SK-N-SH treated with all-trans-retinoic acid at 6 μM for 48 hours (cell line): ENCODE results near the gene TMEM60.

Experiments used
- ARNTL ChIP-seq: fragments of 450-650 bp; formaldehyde crosslinking; IDR thresholded peaks from 2 replicates; pipeline ENCODE4 v1.5.0; 2020; ENCODE audit warnings: low read depth, mild to moderate bottlenecking, moderate library complexity, borderline replicate concordance
- ISL1 ChIP-seq: fragments of 250-450 bp; sonication (Bioruptor Pico); IDR thresholded peaks from 2 replicates; pipeline ENCODE4 v2.1.2; 2022; ENCODE audit warnings: mild to moderate bottlenecking, moderate library complexity
- ZFP3 ChIP-seq: fragments of 250-450 bp; sonication (Bioruptor Pico); IDR thresholded peaks from 2 replicates; pipeline ENCODE4 v1.5.0; 2020; ENCODE audit warnings: mild to moderate bottlenecking, moderate library complexity
- TF ChIP-seq, protein P1 (sequence below): fragments of 250-450 bp; sonication (Bioruptor Pico); IDR thresholded peaks from 2 replicates; pipeline ENCODE4 v1.8.0; 2020; ENCODE audit warnings: mild to moderate bottlenecking, moderate library complexity, borderline replicate concordance
- TF ChIP-seq, protein P2 (sequence below): fragments of 250-450 bp; sonication (Bioruptor Pico); IDR thresholded peaks from 2 replicates; pipeline ENCODE4 v1.5.1; 2020; ENCODE audit warnings: low read depth, mild to moderate bottlenecking, moderate library complexity

DNA sequence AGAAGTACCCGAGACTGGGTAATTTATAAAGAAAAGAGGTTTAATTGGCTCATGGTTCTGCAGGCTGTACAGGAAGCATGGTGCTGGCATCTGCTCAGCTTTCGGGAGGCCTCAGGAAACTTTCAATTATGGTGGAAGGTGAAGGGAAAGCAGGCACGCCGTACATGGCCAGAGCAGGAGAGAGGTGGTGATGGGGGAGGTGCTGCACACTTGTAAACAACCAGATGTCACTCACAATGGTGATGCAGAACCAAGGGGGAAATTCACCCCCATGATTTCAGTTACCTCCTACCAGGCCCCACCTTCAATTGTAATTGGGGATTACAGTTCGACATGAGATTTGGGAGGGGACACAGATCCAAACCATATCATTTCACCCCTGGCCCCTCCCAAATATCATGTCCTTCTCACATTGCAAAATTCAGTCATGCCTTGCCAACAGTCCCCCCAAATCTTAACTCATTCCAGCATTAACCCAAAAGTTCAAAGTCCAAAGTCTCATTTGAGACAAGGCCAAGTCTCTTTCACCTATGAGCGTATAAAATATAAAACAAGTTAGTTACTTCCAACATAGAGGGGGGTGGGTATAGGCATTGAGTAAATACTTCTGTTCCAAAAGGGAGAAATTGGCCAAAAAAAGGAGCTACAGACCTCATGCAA, 51.9 kb downstream of the TMEM60 start:
- TF ChIP-seq, protein P1, sequence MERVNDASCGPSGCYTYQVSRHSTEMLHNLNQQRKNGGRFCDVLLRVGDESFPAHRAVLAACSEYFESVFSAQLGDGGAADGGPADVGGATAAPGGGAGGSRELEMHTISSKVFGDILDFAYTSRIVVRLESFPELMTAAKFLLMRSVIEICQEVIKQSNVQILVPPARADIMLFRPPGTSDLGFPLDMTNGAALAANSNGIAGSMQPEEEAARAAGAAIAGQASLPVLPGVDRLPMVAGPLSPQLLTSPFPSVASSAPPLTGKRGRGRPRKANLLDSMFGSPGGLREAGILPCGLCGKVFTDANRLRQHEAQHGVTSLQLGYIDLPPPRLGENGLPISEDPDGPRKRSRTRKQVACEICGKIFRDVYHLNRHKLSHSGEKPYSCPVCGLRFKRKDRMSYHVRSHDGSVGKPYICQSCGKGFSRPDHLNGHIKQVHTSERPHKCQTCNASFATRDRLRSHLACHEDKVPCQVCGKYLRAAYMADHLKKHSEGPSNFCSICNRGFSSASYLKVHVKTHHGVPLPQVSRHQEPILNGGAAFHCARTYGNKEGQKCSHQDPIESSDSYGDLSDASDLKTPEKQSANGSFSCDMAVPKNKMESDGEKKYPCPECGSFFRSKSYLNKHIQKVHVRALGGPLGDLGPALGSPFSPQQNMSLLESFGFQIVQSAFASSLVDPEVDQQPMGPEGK (CRISPR knock-in tag), result no peak
- TF ChIP-seq ZFP3 (CRISPR knock-in tag) (no peak), ARNTL (CRISPR knock-in tag) (no peak), ISL1 (CRISPR knock-in tag) (no peak)
- TF ChIP-seq, protein P2, sequence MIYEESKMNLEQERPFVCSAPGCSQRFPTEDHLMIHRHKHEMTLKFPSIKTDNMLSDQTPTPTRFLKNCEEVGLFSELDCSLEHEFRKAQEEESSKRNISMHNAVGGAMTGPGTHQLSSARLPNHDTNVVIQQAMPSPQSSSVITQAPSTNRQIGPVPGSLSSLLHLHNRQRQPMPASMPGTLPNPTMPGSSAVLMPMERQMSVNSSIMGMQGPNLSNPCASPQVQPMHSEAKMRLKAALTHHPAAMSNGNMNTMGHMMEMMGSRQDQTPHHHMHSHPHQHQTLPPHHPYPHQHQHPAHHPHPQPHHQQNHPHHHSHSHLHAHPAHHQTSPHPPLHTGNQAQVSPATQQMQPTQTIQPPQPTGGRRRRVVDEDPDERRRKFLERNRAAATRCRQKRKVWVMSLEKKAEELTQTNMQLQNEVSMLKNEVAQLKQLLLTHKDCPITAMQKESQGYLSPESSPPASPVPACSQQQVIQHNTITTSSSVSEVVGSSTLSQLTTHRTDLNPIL, result no peak
